ENCODE results near the gene HABP4.

The HABP4 gene

GRCh38 chr9:96505316-96505991, 55.5 kb downstream of the HABP4 start:
- H3K27me3 ChIP-seq (ENCODE audit: low read depth, low read length): no peaks in the 10 kb centered on the region
- H3K9me3 ChIP-seq (ENCODE audit: insufficient read depth, low read length): no peaks in the 10 kb centered on the region
- no peak overlapping the region for H2AFZ ChIP-seq (ENCODE audit: low read depth, low read length)
- H4K20me1 ChIP-seq (ENCODE audit: insufficient read depth, low read length): no peaks in the 10 kb centered on the region
- H3K79me2 ChIP-seq (ENCODE audit: low read length): no peaks in the 10 kb centered on the region
- H3K4me2 ChIP-seq (ENCODE audit: low read length): no peak overlapping the region
- no peak overlapping the region for H3K27ac ChIP-seq (ENCODE audit: low read length)
- H3K4me1 ChIP-seq (ENCODE audit: low read length): no peaks in the 10 kb centered on the region
- no peaks in the 10 kb centered on the region for H3K36me3 ChIP-seq (replicated peaks; ENCODE audit: low read depth, low read length)
- H3K9ac ChIP-seq (ENCODE audit: low read length): no peak overlapping the region
- H3K4me3 ChIP-seq (ENCODE audit: low read length): no peak overlapping the region
- TF ChIP-seq EZH2phosphoT487 (IDR thresholded peaks at IDR 0.05; ENCODE audit: low read depth) (no peak), CTCF (IDR thresholded peaks at IDR 0.05; ENCODE audit: low read depth, low read length) (no peak)

- H3K9ac ChIP-seq (ENCODE audit: low read length): no peak overlapping the region
- H3K4me3 ChIP-seq (ENCODE audit: low read length): no peak overlapping the region
- H3K27me3 ChIP-seq (ENCODE audit: low read depth, low read length): no peaks in the 10 kb centered on the region
- H2AFZ ChIP-seq (ENCODE audit: low read depth, low read length): no peak overlapping the region
- no peaks in the 10 kb centered on the region for H3K36me3 ChIP-seq (replicated peaks; ENCODE audit: low read depth, low read length)
- TF ChIP-seq EZH2phosphoT487 (IDR thresholded peaks at IDR 0.05; ENCODE audit: low read depth) (no peak), CTCF (IDR thresholded peaks at IDR 0.05; ENCODE audit: low read depth, low read length) (no peak)
- H4K20me1 ChIP-seq (ENCODE audit: insufficient read depth, low read length): no peaks in the 10 kb centered on the region
- H3K79me2 ChIP-seq (ENCODE audit: low read length): no peaks in the 10 kb centered on the region
- no peak overlapping the region for H3K4me2 ChIP-seq (ENCODE audit: low read length)
- no peaks in the 10 kb centered on the region for H3K4me1 ChIP-seq (ENCODE audit: low read length)
- no peak overlapping the region for H3K27ac ChIP-seq (ENCODE audit: low read length)
- no peaks in the 10 kb centered on the region for H3K9me3 ChIP-seq (ENCODE audit: insufficient read depth, low read length)
Observed at GRCh38 chr9:96508227-96508940, 58.4 kb downstream of the HABP4 start.

- Histone ChIP-seq H3K79me2 (ENCODE audit: low read length) (no peaks in the 10 kb centered on the region), H3K27ac (ENCODE audit: low read length) (no peak overlapping the region), H3K27me3 (ENCODE audit: low read depth, low read length) (no peaks in the 10 kb centered on the region), H3K36me3 (replicated peaks; ENCODE audit: low read depth, low read length) (no peaks in the 10 kb centered on the region), H4K20me1 (ENCODE audit: insufficient read depth, low read length) (no peaks in the 10 kb centered on the region), H3K4me2 (ENCODE audit: low read length) (no peak overlapping the region), H3K4me1 (ENCODE audit: low read length) (no peaks in the 10 kb centered on the region), H2AFZ (ENCODE audit: low read depth, low read length) (no peak overlapping the region), H3K4me3 (ENCODE audit: low read length) (no peak overlapping the region), H3K9me3 (ENCODE audit: insufficient read depth, low read length) (no peaks in the 10 kb centered on the region), H3K9ac (ENCODE audit: low read length) (no peak overlapping the region)
- no peak for TF ChIP-seq EZH2phosphoT487 (IDR thresholded peaks at IDR 0.05; ENCODE audit: low read depth)
- no peak for TF ChIP-seq CTCF (IDR thresholded peaks at IDR 0.05; ENCODE audit: low read depth, low read length)
Observed at GRCh38 chr9:96509026-96509425, 59.1 kb downstream of the HABP4 start.

GRCh38 chr9:96509848-96510247, 59.9 kb downstream of the HABP4 start:
- Histone ChIP-seq H2AFZ (ENCODE audit: low read depth, low read length) (no peak overlapping the region), H3K4me2 (ENCODE audit: low read length) (no peak overlapping the region), H3K79me2 (ENCODE audit: low read length) (no peaks in the 10 kb centered on the region), H3K9me3 (ENCODE audit: insufficient read depth, low read length) (no peaks in the 10 kb centered on the region), H3K27me3 (ENCODE audit: low read depth, low read length) (no peaks in the 10 kb centered on the region), H3K4me3 (ENCODE audit: low read length) (no peak overlapping the region), H3K9ac (ENCODE audit: low read length) (no peak overlapping the region), H3K36me3 (replicated peaks; ENCODE audit: low read depth, low read length) (no peaks in the 10 kb centered on the region), H3K27ac (ENCODE audit: low read length) (no peak overlapping the region), H4K20me1 (ENCODE audit: insufficient read depth, low read length) (no peaks in the 10 kb centered on the region), H3K4me1 (ENCODE audit: low read length) (no peaks in the 10 kb centered on the region)
- TF ChIP-seq EZH2phosphoT487 (IDR thresholded peaks at IDR 0.05; ENCODE audit: low read depth): no peak
- no peak for TF ChIP-seq CTCF (IDR thresholded peaks at IDR 0.05; ENCODE audit: low read depth, low read length)
